Liver (tissue), 9 donors: Measurements from ENCODE around the gene AK3. TPM values are rescaled to one million over a fixed set of nuclear protein-coding genes. Genes with fewer than 3 reads are reported as not detected.
"Not testable (repeated sequence)": the region's sequence is repeated elsewhere in the genome, so short reads cannot be mapped to it uniquely, and the experiment has no call there.

Experiments
- DNase-seq: peaks from one replicate; pipeline ENCODE4 v3.0.0-alpha.2; 2017; ENCODE audit warnings: low spot score
- H3K27ac ChIP-seq, 2 donors: one replicate each; pipeline ENCODE4 v1.7.0; 2013; ENCODE audit warnings: inconsistent platforms in 2 of 2, low read length in 2 of 2, control low read depth in 1 of 2, low read depth in 1 of 2, mild to moderate bottlenecking in 1 of 2
- H3K27me3 ChIP-seq, 4 donors: one replicate each; pipeline versions ENCODE4 v1.6.1 to v1.7.0; 2013; ENCODE audit warnings: low read length in 3 of 4, inconsistent platforms in 1 of 4, mild to moderate bottlenecking in 1 of 4, moderate library complexity in 1 of 4; ENCODE audit not compliant: control insufficient read depth in 4 of 4, insufficient read depth in 4 of 4
- H3K36me3 ChIP-seq, 4 donors: one replicate each; pipeline versions ENCODE4 v1.6.1 to v1.7.0; 2013; ENCODE audit warnings: low read length in 3 of 4, mild to moderate bottlenecking in 3 of 4, low read depth in 1 of 4, moderate library complexity in 1 of 4; ENCODE audit not compliant: control insufficient read depth in 4 of 4, insufficient read depth in 3 of 4
- H3K4me1 ChIP-seq, 4 donors: one replicate each; pipeline versions ENCODE4 v1.6.1 to v1.7.0; 2013; ENCODE audit warnings: low read length in 3 of 4, mild to moderate bottlenecking in 3 of 4, moderate library complexity in 1 of 4; ENCODE audit not compliant: control insufficient read depth in 4 of 4, insufficient read depth in 4 of 4
- H3K4me3 ChIP-seq, 3 donors: one replicate each; pipeline versions ENCODE4 v1.6.1 to v1.7.0; 2013; ENCODE audit warnings: low read length in 3 of 3, control low read depth in 1 of 3, low read depth in 1 of 3, mild to moderate bottlenecking in 1 of 3
- H3K9ac ChIP-seq, 2 donors: one replicate each; pipeline ENCODE4 v1.7.0; 2013; ENCODE audit warnings: low read length in 2 of 2, mild to moderate bottlenecking in 2 of 2, moderate library complexity in 2 of 2, control low read depth in 1 of 2, low read depth in 1 of 2
- H3K9me3 ChIP-seq, 4 donors: one replicate each; pipeline versions ENCODE4 v1.6.1 to v1.7.0; 2013; ENCODE audit warnings: low read length in 3 of 4; ENCODE audit not compliant: control insufficient read depth in 4 of 4
- FOXA1 ChIP-seq: IDR thresholded peaks from 2 replicates; pipeline ENCODE4 v1.6.1; 2016; ENCODE audit warnings: antibody characterized with exemption
- FOXA2 ChIP-seq: IDR thresholded peaks from 2 replicates; pipeline ENCODE4 v1.6.1; 2016; ENCODE audit warnings: antibody characterized with exemption
- HNF4A ChIP-seq, 2 donors: conservative IDR thresholded peaks; 2 replicates each; pipeline ENCODE4 v1.6.1; 2016; ENCODE audit warnings: antibody characterized with exemption in 2 of 2, mild to moderate bottlenecking in 2 of 2
- HNF4G ChIP-seq: IDR thresholded peaks from 2 replicates; pipeline ENCODE4 v1.6.1; 2016; ENCODE audit warnings: antibody characterized with exemption
- RAD21 ChIP-seq, 2 donors: IDR thresholded peaks; 2 replicates each; pipeline ENCODE4 v1.6.1; 2016; ENCODE audit warnings: antibody characterized with exemption in 2 of 2, mild to moderate bottlenecking in 2 of 2
- RXRA ChIP-seq, 2 donors: IDR thresholded peaks; 2 replicates each; pipeline ENCODE4 v1.6.1; 2017 to 2018; ENCODE audit warnings: antibody characterized with exemption in 2 of 2, mild to moderate bottlenecking in 1 of 2
- YY1 ChIP-seq: IDR thresholded peaks from 2 replicates; pipeline ENCODE4 v1.6.1; 2016; ENCODE audit warnings: antibody characterized with exemption, mild to moderate bottlenecking
- WGBS: extraction: QIAGEN DNeasy Blood & Tissue Kit; methylation state at CpG from one replicate; pipeline ENCODE4 v1.1.7; 2013; 5-methylcytosine and 5-hydroxymethylcytosine counted together
- polyA plus RNA-seq, 2 donors: library from polyadenylated mRNA; stranded (reverse) in 1 of 2; unstranded in 1 of 2; fragments of 200-250 nt in 1 of 2; fragments of >200 nt in 1 of 2; fragmentation: Nextera tagmentation in 1 of 2; extraction: Ambion mirVana in 1 of 2; gene quantifications; one replicate each; pipeline versions ENCODE4 v1.2.1 to v1.2.3, GENCODE V29; 2013 to 2015
- total RNA-seq, 2 donors: library from RNA; depleted of rRNA; stranded (reverse); fragments of >200 nt; gene quantifications; one replicate each; pipeline ENCODE4 v1.2.3, GENCODE V29; 2014
- TF ChIP-seq, protein P1 (sequence below): IDR thresholded peaks from 2 replicates; pipeline ENCODE4 v1.6.1; 2016; ENCODE audit warnings: antibody characterized with exemption
- TF ChIP-seq, protein P2 (sequence below): fragments of 150-350 bp; IDR thresholded peaks from 2 replicates; pipeline ENCODE4 v1.5.1; 2017; ENCODE audit warnings: improper control_type of control experiment, low read depth, low read length; ENCODE audit not compliant: missing input control
- TF ChIP-seq, protein P3 (sequence below): IDR thresholded peaks from 2 replicates; pipeline ENCODE4 v1.6.1; 2016; ENCODE audit warnings: antibody characterized with exemption
- donor health status: healthy.
- donor health status: healthy.
- donor health status: healthy.
- donor health status: healthy.
- donor health status: healthy.

AK3 gene
- total and polyA plus RNA-seq, 4 donors: 70.6 to 181 (median 101) TPM

DNA sequence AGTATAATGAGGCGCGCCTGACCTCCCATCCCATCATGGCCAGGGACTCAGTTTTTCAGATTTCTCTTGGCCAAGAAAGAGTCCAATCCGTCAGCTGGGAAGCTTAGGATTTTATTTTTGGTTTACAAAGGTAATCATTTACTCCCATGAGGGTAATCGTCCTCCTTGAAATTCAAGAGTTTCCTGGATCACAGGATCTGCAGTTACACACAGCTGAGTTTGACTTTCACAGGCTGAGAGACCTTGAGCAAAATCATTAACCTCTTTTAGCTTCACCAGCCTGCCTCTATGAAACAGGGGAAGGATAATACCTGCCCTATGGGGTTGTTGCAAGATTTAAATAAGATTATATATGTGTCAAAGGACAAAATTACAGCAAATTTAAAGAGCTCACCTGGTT is 15.4 kb upstream of the AK3 start:
- DNase-seq: no peak
- H3K27me3 ChIP-seq: no peaks in the 10 kb centered on the region
- H3K9ac ChIP-seq: no peak overlapping the region
- no peak overlapping the region for H3K27ac ChIP-seq
- no peak for TF ChIP-seq HNF4A (conservative IDR thresholded peaks at IDR 0.05)
- TF ChIP-seq, protein P1, sequence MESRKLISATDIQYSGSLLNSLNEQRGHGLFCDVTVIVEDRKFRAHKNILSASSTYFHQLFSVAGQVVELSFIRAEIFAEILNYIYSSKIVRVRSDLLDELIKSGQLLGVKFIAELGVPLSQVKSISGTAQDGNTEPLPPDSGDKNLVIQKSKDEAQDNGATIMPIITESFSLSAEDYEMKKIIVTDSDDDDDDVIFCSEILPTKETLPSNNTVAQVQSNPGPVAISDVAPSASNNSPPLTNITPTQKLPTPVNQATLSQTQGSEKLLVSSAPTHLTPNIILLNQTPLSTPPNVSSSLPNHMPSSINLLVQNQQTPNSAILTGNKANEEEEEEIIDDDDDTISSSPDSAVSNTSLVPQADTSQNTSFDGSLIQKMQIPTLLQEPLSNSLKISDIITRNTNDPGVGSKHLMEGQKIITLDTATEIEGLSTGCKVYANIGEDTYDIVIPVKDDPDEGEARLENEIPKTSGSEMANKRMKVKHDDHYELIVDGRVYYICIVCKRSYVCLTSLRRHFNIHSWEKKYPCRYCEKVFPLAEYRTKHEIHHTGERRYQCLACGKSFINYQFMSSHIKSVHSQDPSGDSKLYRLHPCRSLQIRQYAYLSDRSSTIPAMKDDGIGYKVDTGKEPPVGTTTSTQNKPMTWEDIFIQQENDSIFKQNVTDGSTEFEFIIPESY: no peak
- TF ChIP-seq, protein P2, sequence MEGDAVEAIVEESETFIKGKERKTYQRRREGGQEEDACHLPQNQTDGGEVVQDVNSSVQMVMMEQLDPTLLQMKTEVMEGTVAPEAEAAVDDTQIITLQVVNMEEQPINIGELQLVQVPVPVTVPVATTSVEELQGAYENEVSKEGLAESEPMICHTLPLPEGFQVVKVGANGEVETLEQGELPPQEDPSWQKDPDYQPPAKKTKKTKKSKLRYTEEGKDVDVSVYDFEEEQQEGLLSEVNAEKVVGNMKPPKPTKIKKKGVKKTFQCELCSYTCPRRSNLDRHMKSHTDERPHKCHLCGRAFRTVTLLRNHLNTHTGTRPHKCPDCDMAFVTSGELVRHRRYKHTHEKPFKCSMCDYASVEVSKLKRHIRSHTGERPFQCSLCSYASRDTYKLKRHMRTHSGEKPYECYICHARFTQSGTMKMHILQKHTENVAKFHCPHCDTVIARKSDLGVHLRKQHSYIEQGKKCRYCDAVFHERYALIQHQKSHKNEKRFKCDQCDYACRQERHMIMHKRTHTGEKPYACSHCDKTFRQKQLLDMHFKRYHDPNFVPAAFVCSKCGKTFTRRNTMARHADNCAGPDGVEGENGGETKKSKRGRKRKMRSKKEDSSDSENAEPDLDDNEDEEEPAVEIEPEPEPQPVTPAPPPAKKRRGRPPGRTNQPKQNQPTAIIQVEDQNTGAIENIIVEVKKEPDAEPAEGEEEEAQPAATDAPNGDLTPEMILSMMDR: no peak
- TF ChIP-seq FOXA1: no peak
- TF ChIP-seq FOXA2: no peak
- TF ChIP-seq YY1: no peak
- H3K4me3 ChIP-seq: no peak overlapping the region
- H3K36me3 ChIP-seq: no peaks in the 10 kb centered on the region
- no peaks in the 10 kb centered on the region for H3K9me3 ChIP-seq
- 74% methylated on average over 4 of the region's 4 CpGs for WGBS
- H3K4me1 ChIP-seq: no peaks in the 10 kb centered on the region

DNA sequence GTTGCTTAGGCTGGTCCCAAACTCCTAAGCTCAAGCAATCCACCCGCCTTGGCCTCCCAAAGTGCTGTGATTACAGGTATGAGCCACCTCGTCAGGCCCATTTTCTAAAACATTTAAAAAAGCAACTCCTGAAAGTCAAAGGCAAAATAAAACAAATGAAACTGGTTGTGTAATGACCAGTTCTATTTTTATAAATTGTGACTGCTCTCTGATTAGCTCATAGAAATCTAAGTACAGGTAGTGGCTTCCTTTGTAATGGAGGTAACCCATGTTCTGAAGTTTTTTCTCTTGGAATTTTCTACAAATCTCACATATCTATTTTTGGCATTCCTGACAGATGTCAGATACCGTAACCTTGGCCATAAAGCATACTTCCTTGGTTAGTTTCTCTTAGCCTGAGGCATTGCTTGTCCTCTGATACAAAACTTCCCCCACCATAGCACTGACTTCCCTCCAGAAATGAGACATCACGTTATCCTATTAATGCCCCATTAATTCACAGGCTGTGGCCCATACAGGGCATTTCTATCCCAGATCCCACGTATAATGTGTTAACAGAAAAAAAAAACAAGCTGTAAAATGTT is 14.1 kb upstream of the AK3 start:
- H3K9me3 ChIP-seq: no peaks in the 10 kb centered on the region
- H3K36me3 ChIP-seq: no peaks in the 10 kb centered on the region
- H3K4me1 ChIP-seq: no peaks in the 10 kb centered on the region
- no peaks in the 10 kb centered on the region for H3K27me3 ChIP-seq
- no peak overlapping the region for H3K4me3 ChIP-seq
- no peak for DNase-seq
- 71% methylated on average over 5 of the region's 5 CpGs for WGBS
- no peak overlapping the region for H3K27ac ChIP-seq
- no peak overlapping the region for H3K9ac ChIP-seq
- TF ChIP-seq RXRA (IDR thresholded peaks at IDR 0.05): no peak

DNA sequence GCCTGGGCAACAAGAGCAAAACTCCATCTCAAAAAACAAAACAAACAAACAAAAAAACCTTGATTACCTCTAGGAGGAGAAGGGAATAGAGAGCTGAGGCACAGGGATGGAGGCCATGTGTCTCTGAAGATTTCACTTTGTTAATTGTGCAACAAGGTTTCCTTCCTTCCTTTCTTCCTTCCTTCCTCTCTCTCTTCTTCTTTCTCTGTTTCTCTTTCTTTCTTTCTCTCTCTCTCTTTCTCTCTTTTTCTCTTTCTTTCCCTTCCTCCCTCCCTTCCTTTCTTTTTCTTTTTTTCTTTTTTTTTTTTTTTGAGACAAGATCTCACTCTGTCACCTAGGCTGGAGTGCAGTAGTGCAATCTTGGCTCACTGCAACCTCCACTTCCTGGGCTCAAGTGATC is 13.5 kb upstream of the AK3 start:
- not testable (repeated sequence) for H3K36me3 ChIP-seq, H3K27ac ChIP-seq, H3K4me1 ChIP-seq

DNA sequence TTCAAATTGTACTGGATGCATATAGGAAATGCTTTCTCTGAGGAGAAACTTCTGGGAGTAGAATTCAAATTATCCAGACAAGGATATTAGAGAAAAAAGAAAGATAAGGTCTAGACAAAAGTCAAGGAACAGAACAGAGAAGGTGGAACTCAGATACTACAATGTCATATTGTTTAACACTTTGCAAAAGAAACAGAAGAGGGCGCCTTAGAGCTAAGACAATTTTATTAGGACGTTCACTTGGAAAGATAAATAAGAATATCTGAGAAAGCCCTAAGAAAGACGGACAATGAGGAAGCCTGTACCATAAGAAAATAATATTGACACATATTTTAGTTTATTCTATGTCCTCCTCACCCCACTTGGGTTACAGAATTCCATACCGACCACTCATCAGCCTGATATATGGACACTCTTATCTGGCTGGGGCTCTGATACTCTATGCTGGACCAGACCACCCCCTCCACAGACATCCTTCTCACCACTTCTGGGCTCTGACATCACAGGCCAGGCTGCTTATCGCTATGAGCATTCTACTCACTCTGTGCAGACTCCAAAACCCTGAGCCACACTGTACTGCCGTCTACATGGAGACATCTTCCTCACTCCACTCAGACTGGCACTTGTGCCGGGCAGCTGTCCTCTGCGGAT is 9.1 kb upstream of the AK3 start:
- Histone ChIP-seq H3K27ac (no peak overlapping the region), H3K4me3 (no peak overlapping the region), H3K27me3 (no peaks in the 10 kb centered on the region), H3K9ac (no peak overlapping the region), H3K4me1 (no peaks in the 10 kb centered on the region), H3K36me3 (no peaks in the 10 kb centered on the region), H3K9me3 (no peaks in the 10 kb centered on the region)
- 41% methylated on average over 8 of the region's 8 CpGs for WGBS
- no peak for DNase-seq
- TF ChIP-seq, protein P1: no peak
- TF ChIP-seq, protein P3, sequence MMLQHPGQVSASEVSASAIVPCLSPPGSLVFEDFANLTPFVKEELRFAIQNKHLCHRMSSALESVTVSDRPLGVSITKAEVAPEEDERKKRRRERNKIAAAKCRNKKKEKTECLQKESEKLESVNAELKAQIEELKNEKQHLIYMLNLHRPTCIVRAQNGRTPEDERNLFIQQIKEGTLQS: no peak
- TF ChIP-seq RAD21 (IDR thresholded peaks at IDR 0.05) (peak; percentile 72), HNF4G (no peak)
- TF ChIP-seq, protein P2: peak; percentile 43

More for the DNA sequence above, 13.5 kb upstream of the AK3 start:
- H3K9me3 ChIP-seq, DNase-seq, H3K4me3 ChIP-seq, H3K9ac ChIP-seq, H3K27me3 ChIP-seq: not testable (repeated sequence)
